HFFc6 (cell line): ENCODE results near the gene MED9. TPM values are rescaled to one million over a fixed set of nuclear protein-coding genes. Genes with fewer than 3 reads are reported as not detected.

ENCODE experiments used
- DNase-seq: peaks from one replicate; pipeline ENCODE4 v3.0.0-alpha.2; 2018
- H3K27ac Mint-ChIP-seq: 2 replicates; pipeline ENCODE4 v1.8.0; 2020; ENCODE audit warnings: mild to moderate bottlenecking, mixed read lengths
- H3K27me3 Mint-ChIP-seq: 2 replicates; pipeline ENCODE4 v1.8.0; 2021; ENCODE audit warnings: mild to moderate bottlenecking, moderate library complexity, mixed read lengths; ENCODE audit not compliant: insufficient read depth
- H3K36me3 Mint-ChIP-seq: 2 replicates; pipeline ENCODE4 v1.8.0; 2021; ENCODE audit warnings: low read depth, mixed read lengths
- H3K4me1 Mint-ChIP-seq: 2 replicates; pipeline ENCODE4 v1.8.0; 2020; ENCODE audit warnings: low read depth, mixed read lengths
- H3K4me3 Mint-ChIP-seq: 2 replicates; pipeline ENCODE4 v1.8.0; 2020; ENCODE audit warnings: mild to moderate bottlenecking, moderate library complexity, mixed read lengths
- H3K9me3 Mint-ChIP-seq: 2 replicates; pipeline ENCODE4 v1.8.0; 2020; ENCODE audit warnings: mild to moderate bottlenecking, mixed read lengths
- CTCF ChIP-seq: fragments of 200-600 bp; sonication (generic); IDR thresholded peaks from 2 replicates; pipeline ENCODE4 v1.5.0; 2021; ENCODE audit warnings: antibody characterized with exemption, mild to moderate bottlenecking
- total RNA-seq, 6 experiments: library from RNA; stranded (reverse); fragmentation: NEBNext Ultra II Directional; extraction: Animal tissue kit (Norgen Biotek cat#: 25700); gene quantifications; 2 replicates in 1 of 6; 3 replicates in 5 of 6; pipeline ENCODE4 v1.2.3, GENCODE V29; 2021

Gene MED9
- total RNA-seq, 6 experiments from 2014 or later, result 7.0 to 9.0 (median 7.9) TPM

- no peaks in the 10 kb centered on the region for H3K9me3 Mint-ChIP-seq
- no peak for TF ChIP-seq CTCF
- H3K36me3 Mint-ChIP-seq, result no peaks in the 10 kb centered on the region
- H3K4me1 Mint-ChIP-seq, result peaks cover 9% of the 10 kb centered on the region
- H3K4me3 Mint-ChIP-seq, result no peak overlapping the region
- peaks cover 56% of the 10 kb centered on the region for H3K27me3 Mint-ChIP-seq
- DNase-seq, result no peak
- H3K27ac Mint-ChIP-seq, result no peak overlapping the region
Observed at GRCh38 chr17:17466511-17466910, 10.3 kb upstream of the MED9 start.

GRCh38 chr17:17467016-17467415 is 9.8 kb upstream of the MED9 start:
- no peak for TF ChIP-seq CTCF
- Mint-ChIP-seq H3K4me3 (no peak overlapping the region), H3K27ac (no peak overlapping the region), H3K27me3 (peaks cover 56% of the 10 kb centered on the region), H3K36me3 (no peaks in the 10 kb centered on the region), H3K4me1 (peaks cover 9% of the 10 kb centered on the region), H3K9me3 (no peaks in the 10 kb centered on the region)
- DNase-seq, result no peak

- H3K36me3 Mint-ChIP-seq, result no peaks in the 10 kb centered on the region
- no peak overlapping the region for H3K4me3 Mint-ChIP-seq
- H3K4me1 Mint-ChIP-seq, result peaks cover 9% of the 10 kb centered on the region
- peaks cover 57% of the 10 kb centered on the region for H3K27me3 Mint-ChIP-seq
- peak; percentile 24 for DNase-seq
- no peak overlapping the region for H3K27ac Mint-ChIP-seq
- H3K9me3 Mint-ChIP-seq, result no peaks in the 10 kb centered on the region
- no peak for TF ChIP-seq CTCF
Observed at GRCh38 chr17:17467720-17468119, 9.1 kb upstream of the MED9 start.

- H3K4me3 Mint-ChIP-seq, result no peak overlapping the region
- H3K36me3 Mint-ChIP-seq, result no peaks in the 10 kb centered on the region
- H3K27me3 Mint-ChIP-seq, result peaks cover 56% of the 10 kb centered on the region
- peaks cover 9% of the 10 kb centered on the region for H3K4me1 Mint-ChIP-seq
- no peak overlapping the region for H3K27ac Mint-ChIP-seq
- no peak for DNase-seq
- no peak for TF ChIP-seq CTCF
- H3K9me3 Mint-ChIP-seq, result no peaks in the 10 kb centered on the region
Observed at GRCh38 chr17:17468217-17469010, 8.4 kb upstream of the MED9 start.

DNA sequence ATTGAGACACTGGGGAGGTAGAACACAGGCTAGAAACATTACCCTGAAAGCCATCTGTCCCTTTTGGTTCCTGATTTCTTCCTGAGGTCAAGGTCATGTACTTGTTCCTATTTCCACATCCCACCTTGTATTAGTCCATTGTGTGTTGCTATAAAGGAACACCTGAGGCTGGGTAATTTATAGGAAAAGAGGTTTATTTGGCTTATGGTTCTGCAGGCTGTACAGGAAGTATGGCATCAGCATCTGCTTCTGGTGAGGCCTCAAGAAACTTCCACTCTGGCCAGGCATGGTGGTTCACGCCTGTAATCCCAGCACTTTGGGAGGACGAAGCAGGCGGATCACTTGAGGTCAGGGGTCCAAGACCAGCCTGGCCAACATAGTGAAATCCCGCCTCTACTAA is 7.4 kb upstream of the MED9 start:
- Mint-ChIP-seq H3K4me1 (peaks cover 9% of the 10 kb centered on the region), H3K36me3 (no peaks in the 10 kb centered on the region), H3K27ac (no peak overlapping the region), H3K27me3 (peaks cover 54% of the 10 kb centered on the region), H3K9me3 (no peaks in the 10 kb centered on the region), H3K4me3 (no peak overlapping the region)
- no peak for TF ChIP-seq CTCF
- DNase-seq, result no peak
